GM04504 (cell line): ENCODE data around the gene POLQ.
"Not testable (repeated sequence)": the region's sequence is repeated elsewhere in the genome, so short reads cannot be mapped to it uniquely, and the experiment has no call there.

ENCODE experiments used
- DNase-seq: peaks from one replicate; pipeline ENCODE4 v3.0.0-alpha.2; 2012; ENCODE audit warnings: low read depth

The POLQ gene

DNA sequence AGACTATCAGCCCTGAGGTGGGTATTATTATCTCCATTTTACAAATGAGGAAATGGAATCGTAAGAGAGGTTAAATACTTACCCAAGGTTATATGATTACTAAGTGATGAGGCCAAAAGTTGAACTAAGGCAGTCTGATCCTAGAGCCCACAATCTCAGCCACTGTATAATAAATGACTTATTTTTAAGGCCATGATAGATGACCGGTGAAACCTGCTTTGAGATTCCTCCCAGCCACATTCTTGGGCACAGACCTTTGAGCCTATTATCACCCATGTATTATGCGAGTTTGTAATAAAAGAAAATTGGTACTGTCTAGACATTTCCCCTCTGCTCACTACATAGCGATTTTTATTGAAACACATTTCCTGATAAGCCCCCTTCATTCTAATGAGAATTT, 37.4 kb downstream of the POLQ start:
- no peak for DNase-seq

DNA sequence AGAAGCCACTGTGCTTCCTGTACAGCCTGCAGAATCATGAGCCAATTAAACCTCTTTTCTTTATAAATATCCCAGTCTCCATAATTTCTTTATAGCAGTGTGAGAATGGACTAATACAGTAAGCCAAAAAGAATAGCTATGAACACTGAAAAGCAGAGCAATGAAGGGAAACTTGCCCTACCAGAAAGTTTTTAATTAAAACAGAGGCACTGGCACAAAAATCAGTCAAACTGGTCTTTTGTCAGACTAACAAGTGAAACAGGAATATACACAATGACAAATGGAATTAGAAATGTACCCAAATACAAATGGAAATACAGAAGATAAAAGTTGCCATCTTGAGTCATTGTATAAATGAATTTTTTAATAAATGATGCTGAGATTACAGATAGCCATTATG, 40.5 kb downstream of the POLQ start:
- no peak for DNase-seq

DNA sequence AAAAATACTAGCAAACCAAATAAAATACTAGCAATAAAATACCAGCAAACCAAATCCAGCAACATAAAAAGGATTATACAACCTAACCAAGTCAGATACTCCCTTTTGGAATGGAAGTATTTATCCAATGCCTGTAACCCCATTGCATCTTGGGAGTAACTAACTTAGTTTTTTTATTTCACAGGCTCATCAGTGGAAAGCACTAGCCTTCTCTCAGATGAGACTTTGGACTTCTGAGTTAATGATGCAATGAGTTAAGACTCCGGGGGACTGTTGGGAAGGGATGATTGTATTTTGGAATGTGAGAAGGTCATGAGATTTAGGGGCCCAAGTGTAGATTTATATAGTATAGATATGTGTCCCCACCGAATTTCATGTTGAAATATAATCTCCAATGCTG, 41.2 kb downstream of the POLQ start:
- no peak for DNase-seq

DNA sequence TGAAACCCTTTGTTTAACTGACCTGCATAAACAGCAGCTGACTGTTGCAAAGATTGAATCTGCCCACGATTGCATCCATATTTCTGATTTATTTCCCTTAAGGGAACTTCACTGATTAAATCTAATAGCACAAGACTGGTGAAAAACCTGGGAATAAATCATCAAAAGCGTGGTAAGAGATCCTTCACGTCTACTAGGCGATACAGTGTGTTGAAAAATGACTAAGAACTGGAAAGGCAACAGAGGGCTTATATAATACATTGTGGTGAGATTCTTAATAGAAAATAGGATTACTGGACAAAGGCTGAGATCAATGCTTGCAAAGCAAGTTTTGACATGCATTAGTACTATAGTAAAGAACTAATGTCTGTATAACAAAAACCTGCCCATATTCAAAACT, 49.0 kb downstream of the POLQ start:
- DNase-seq = no peak

DNA sequence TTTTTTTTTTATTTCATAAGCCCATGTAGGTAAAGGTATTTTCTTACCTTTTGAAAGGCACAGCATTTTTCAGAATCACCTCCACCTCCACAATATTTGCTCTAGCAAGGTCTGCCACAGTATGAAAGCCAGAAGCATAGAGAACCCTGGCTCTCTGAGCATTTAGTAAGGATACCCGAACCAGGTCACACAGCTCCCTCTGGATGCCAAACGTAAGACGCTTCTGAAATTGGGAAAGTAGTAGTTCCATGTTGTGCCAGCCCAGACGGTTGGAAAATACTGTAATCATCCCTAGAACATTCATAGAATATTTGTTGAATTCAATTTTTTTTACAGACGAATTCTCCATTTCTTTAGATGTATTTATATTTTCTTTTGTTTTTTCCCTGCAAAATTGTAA, 52.4 kb downstream of the POLQ start:
- no peak for DNase-seq

DNA sequence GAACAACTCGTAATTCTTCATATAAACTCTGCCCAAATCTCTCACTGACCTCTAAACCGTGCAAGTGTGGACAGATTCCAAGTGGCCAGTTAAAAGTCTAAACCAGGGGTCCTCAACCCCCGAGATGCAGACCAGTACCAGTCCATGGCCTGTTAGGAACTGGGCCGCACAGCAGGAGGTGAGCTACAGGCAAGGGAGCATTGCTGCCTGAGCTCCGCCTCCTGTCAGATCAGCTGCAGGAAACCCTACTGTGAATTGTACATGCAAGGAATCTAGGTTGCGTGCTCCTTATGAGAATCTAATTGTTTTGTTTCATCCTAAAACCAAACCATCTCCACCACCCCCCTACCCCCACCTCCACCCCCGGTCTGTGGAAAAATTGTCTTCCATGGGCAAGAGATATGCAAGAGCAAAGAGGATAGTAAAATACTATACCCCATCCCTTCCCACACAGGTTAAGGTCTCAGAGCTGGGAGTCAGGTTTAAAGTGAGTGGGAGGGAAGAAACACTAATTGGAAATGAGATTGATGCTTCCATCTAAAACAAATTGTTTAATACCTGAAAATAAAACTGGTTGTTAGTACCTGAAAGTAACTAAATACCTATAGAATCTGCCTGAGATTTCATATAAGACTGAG, 54.0 kb downstream of the POLQ start:
- DNase-seq = no peak

- DNase-seq = no peak
Observed at GRCh38 chr3:121490161-121490560, 55.6 kb downstream of the POLQ start.

- DNase-seq = no peak
Observed at GRCh38 chr3:121488628-121489027, 57.2 kb downstream of the POLQ start.

DNA sequence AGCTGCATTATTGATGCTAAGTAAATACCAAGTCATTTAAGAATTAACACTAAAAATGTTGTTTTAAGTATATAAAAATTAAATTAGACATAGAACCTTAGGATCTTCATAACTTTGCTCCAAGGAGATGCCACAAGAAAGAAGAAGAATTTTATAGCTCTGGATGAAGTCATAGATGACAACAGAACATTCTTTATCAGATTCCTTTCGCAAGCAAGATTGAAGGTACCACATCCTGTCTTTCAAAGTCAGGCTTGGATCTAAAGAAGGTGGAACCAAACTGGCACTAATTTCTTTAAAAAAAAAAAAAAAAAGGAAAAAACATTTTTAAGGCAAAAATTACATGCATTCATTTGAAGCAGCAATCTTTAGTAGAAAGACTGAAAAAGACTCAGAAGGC, 62.5 kb downstream of the POLQ start:
- no peak for DNase-seq

GRCh38 chr3:121482660-121483059, 63.1 kb downstream of the POLQ start:
- peak; percentile 33 for DNase-seq

DNA sequence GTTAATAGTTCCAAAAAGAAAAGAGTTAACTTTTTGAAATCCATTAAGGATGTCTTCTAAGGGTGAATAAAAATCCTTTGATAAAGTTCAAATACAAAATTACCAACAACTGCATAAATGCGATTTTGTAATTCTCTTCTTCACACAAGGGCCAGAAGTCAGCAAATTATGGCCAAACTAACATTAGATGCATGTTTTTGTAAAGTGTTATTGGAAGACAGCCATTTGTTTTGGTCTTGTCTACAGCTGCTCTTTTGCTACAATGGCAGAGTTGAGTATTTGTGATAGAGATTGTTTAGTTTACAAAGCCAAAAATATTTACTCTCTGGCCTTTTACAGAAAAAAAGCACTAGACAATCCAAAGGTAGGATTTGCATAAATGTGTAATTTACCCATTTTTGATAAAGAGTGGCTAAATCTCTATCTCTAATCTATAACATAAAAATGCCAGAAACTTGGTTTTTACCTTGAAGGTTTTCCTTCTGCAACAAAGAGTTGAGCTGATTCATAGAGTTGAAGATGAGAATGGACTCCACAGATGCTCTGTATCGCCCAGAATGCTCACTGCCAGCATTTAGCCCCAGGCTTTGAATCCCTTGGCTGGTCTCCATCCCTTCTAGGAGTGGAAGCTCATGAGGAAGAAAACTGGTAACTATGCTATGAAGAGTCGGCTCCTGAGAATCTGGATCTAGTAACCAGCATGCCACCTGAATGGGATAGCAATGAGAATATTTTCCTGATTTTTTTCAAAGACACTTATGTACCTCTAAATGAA, 64.5 kb downstream of the POLQ start:
- peak; percentile 35 for DNase-seq

- DNase-seq = peak; percentile 72
Observed at GRCh38 chr3:121477589-121477988, 68.2 kb downstream of the POLQ start.

- DNase-seq = no peak
Observed at GRCh38 chr3:121473001-121473400, 72.8 kb downstream of the POLQ start.

DNA sequence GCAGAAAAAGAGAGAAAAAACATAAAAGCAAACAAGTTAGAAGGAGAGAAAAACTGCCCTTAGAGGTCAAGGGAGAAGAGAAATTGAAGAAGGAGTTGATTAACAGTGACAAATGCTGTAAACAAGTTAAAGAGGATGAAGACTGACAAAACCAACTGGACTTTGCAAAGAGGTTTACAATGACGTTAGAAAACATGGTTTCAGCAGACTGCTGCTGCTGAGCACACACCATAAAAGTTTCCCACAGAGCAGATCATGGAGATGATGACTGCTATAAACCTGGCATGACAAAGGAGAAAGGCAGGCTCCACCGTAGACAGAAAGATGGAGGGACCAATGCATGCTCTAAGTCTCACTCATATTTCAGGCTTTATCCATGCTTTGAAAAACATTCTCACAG, 78.7 kb downstream of the POLQ start:
- no peak for DNase-seq

DNA sequence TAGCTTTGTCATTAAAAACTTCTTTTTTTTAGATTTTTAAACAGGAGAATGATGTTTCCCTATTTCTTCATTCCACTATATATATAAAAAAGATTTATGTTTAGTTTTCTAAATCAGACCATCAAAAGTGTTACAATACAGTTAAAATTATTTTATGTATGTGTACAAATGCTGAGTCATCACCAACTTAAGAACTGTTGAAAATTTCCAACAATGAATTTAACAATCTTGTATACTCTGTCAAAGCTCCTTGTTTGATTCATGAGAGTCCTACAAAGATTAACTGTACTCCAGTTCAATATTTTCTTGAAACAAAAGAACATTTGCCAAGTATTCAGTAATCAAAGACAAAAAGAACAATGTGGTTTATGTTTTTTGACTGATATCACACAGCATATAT, 82.0 kb downstream of the POLQ start:
- no peak for DNase-seq

DNA sequence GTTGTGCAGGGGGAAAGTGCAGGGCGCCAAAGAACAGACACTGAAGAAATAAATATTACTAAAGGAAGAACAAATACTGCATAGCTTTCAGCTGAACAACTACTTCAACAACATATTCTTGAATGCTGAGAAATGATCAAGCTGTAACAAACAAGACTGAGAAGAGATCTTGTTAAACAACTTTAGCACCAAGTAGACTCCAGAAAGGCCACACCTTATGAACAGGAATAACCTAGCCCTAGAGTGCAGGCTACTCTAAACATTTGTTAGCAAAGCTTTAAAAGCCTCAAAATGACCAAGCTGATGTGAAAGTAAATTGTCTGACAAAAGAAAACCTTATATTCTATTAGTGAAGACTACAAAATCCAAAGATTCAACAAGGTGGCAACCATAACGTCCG, 83.2 kb downstream of the POLQ start:
- DNase-seq = no peak

DNA sequence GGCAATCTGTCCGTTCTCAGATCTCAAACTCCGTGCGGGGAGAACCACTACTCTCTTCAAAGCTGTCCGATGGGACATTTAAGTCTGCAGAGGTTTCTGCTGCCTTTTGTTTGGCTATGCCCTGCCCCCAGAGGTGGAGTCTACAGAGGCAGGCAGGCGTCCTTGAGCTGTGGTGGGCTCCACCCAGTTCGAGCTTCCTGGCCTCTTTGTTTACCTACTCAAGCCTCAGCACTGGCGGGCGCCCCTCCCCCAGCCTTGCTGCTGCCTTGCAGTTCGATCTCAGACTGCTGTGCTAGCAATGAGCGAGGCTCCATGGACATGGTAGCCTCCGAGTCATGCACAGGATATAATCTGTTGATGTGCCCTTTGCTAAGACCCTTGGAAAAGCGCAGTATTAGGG, 94.0 kb downstream of the POLQ start:
- DNase-seq = not testable (repeated sequence)

GRCh38 chr3:121443456-121443855, 102.3 kb downstream of the POLQ start:
- DNase-seq = no peak

- DNase-seq = no peak
Observed at GRCh38 chr3:121436641-121437040, 109.1 kb downstream of the POLQ start.

DNA sequence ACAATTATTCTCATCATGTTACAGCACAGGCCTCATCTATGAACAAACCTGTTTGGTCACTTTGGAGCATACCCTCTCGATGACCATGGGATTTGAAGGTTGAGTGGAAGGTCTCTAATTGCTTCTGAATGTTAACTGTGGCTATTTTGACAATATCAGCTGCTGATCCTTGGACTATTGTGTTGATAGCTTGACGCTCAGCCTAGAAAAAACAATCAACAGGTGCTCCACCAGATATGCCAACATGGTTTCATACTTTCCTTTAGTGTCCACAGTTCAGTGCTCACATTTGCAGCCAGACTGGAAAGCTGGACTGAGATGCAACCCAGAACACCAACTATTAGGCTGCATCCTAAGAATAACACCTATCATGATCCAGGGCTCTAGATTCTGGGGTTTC, 109.7 kb downstream of the POLQ start:
- DNase-seq = no peak

DNA sequence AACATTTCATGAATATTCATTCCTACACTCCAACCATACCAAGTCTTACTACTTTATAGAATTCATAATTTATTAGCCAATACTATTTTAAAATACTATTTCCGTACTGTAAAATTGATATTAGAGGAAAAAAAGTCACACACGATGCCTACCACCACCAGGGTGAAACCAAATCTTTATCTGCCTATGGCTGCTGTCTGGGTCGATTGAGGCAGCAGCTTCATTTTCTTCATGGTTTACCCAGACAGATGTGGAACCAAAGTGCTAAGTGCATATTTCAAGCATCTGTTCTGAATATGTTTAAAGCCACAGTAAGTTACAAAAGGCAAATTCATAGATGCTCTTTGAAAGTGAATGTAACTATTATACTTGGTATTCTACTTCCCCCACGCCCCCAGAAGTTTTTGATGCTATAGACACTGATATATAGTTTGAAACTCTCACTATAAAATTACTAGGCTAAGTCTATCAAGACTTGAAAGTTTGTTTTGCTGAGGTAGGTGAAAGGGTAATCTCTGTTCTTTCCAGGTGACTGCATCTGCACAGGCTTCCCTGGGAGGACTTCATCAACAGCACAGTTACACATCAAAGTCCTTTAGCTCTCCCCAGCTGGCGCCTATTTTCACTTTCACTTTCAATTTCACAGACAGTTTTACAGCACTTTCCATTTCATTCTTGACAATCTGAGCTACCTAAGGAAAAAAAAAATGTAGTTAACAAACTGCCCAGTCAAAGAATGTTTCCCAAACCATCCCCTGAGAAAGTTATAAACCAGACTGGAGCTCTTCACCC, 113.9 kb downstream of the POLQ start:
- peak; percentile 29 for DNase-seq

DNA sequence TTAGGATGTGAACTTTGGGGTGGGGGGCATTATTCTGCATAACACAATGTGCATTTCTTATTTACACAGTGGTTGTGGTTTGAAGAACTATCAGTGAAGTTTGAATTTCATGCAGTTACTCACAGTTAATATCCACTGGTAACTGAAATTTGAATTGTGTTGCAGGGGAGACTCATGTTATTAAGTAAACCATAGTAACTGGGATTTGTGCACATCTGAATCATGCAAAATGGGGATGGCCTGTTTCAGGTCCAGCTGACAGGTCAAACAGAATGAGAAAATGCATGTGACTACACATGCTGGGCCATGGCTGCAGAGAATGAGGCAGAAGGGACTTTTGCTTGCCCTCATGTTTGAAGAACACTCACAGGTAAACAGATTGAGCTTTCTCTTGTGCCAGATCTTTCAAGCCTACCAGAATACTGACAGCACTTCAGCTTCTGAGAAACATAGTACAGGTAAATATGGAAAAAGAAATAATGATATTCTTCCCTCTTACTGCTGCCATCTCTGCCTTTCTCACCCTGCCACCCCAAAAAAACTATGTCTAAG, 115.0 kb downstream of the POLQ start:
- no peak for DNase-seq

DNA sequence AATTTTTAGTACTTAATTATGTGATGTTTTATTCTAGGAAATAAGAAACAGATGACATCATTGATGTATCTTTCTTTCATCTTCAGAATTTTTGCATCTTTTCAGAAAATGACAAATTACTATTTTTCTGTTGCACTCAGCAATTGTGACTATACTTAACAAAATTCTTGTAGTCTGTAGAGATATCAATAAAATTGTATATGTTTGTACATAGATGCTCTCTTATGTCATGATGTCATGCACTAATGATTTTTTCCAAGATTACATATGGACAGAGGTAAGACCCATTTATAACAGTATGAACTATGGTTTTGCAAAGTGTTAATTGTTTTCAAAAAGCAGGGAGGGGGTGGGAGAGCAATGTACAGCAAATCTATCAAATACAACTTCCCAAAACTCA, 121.2 kb downstream of the POLQ start:
- DNase-seq = no peak
